Measurements from ENCODE around the gene ABCC9.

ABCC9 gene

GRCh38 chr12:21925296-21925913, 15.8 kb downstream of the ABCC9 start:
- Histone ChIP-seq H3K9ac (ENCODE audit: low read length) (no peak overlapping the region), H3K27ac (ENCODE audit: low read depth, low read length) (no peak overlapping the region), H3F3A (ENCODE audit: insufficient read depth) (no peaks in the 10 kb centered on the region), H3K27me3 (ENCODE audit: low read length) (no peaks in the 10 kb centered on the region), H3K4me3 (ENCODE audit: insufficient read depth, low read length, poor library complexity, severe bottlenecking) (no peak overlapping the region), H4K20me1 (ENCODE audit: low read depth, low read length) (no peaks in the 10 kb centered on the region), H2AFZ (ENCODE audit: low read depth, low read length, severe bottlenecking) (no peak overlapping the region), H3K9me3 (ENCODE audit: insufficient read depth, low read length) (no peaks in the 10 kb centered on the region), H3K36me3 (ENCODE audit: low read length) (no peaks in the 10 kb centered on the region), H3K9me2 (replicated peaks; ENCODE audit: insufficient read depth, low read length) (no peaks in the 10 kb centered on the region), H3K4me2 (ENCODE audit: low read depth, low read length, poor library complexity, severe bottlenecking) (no peak overlapping the region), H3K79me2 (ENCODE audit: insufficient read depth, low read length) (no peaks in the 10 kb centered on the region)
- TF ChIP-seq CTCF (IDR thresholded peaks at IDR 0.05; ENCODE audit: insufficient read depth, low read length, poor library complexity, severe bottlenecking): no peak
- no peak for TF ChIP-seq EZH2phosphoT487 (conservative IDR thresholded peaks at IDR 0.05; ENCODE audit: low read length)

- no peaks in the 10 kb centered on the region for H3K9me3 ChIP-seq (ENCODE audit: insufficient read depth, low read length)
- H3K4me3 ChIP-seq (ENCODE audit: insufficient read depth, low read length, poor library complexity, severe bottlenecking): no peak overlapping the region
- no peak overlapping the region for H3K4me2 ChIP-seq (ENCODE audit: low read depth, low read length, poor library complexity, severe bottlenecking)
- H3K79me2 ChIP-seq (ENCODE audit: insufficient read depth, low read length): no peaks in the 10 kb centered on the region
- no peak overlapping the region for H2AFZ ChIP-seq (ENCODE audit: low read depth, low read length, severe bottlenecking)
- H3K9ac ChIP-seq (ENCODE audit: low read length): no peak overlapping the region
- no peak overlapping the region for H3K27ac ChIP-seq (ENCODE audit: low read depth, low read length)
- 0 out of 2 replicates have a peak, but pooled peaks cover 3% of the 10 kb centered on the region for H4K20me1 ChIP-seq (ENCODE audit: low read depth, low read length)
- TF ChIP-seq CTCF (IDR thresholded peaks at IDR 0.05; ENCODE audit: insufficient read depth, low read length, poor library complexity, severe bottlenecking): no peak
- TF ChIP-seq EZH2phosphoT487 (conservative IDR thresholded peaks at IDR 0.05; ENCODE audit: low read length): no peak
- no peaks in the 10 kb centered on the region for H3K36me3 ChIP-seq (ENCODE audit: low read length)
- no peaks in the 10 kb centered on the region for H3K27me3 ChIP-seq (ENCODE audit: low read length)
- no peaks in the 10 kb centered on the region for H3F3A ChIP-seq (ENCODE audit: insufficient read depth)
- H3K9me2 ChIP-seq (replicated peaks; ENCODE audit: insufficient read depth, low read length): no peaks in the 10 kb centered on the region
Measured at GRCh38 chr12:21921436-21921835, 19.8 kb downstream of the ABCC9 start.

- H3K4me3 ChIP-seq (ENCODE audit: insufficient read depth, low read length, poor library complexity, severe bottlenecking): no peak overlapping the region
- 0 out of 2 replicates have a peak, but pooled peaks cover 3% of the 10 kb centered on the region for H4K20me1 ChIP-seq (ENCODE audit: low read depth, low read length)
- H3F3A ChIP-seq (ENCODE audit: insufficient read depth): no peaks in the 10 kb centered on the region
- H3K9me3 ChIP-seq (ENCODE audit: insufficient read depth, low read length): no peaks in the 10 kb centered on the region
- no peak overlapping the region for H2AFZ ChIP-seq (ENCODE audit: low read depth, low read length, severe bottlenecking)
- H3K4me2 ChIP-seq (ENCODE audit: low read depth, low read length, poor library complexity, severe bottlenecking): no peak overlapping the region
- no peaks in the 10 kb centered on the region for H3K27me3 ChIP-seq (ENCODE audit: low read length)
- no peak overlapping the region for H3K27ac ChIP-seq (ENCODE audit: low read depth, low read length)
- TF ChIP-seq EZH2phosphoT487 (conservative IDR thresholded peaks at IDR 0.05; ENCODE audit: low read length): no peak
- TF ChIP-seq CTCF (IDR thresholded peaks at IDR 0.05; ENCODE audit: insufficient read depth, low read length, poor library complexity, severe bottlenecking): no peak
- H3K79me2 ChIP-seq (ENCODE audit: insufficient read depth, low read length): no peaks in the 10 kb centered on the region
- H3K9ac ChIP-seq (ENCODE audit: low read length): no peak overlapping the region
- no peaks in the 10 kb centered on the region for H3K36me3 ChIP-seq (ENCODE audit: low read length)
- no peaks in the 10 kb centered on the region for H3K9me2 ChIP-seq (replicated peaks; ENCODE audit: insufficient read depth, low read length)
Measured at GRCh38 chr12:21918456-21918855, 22.8 kb downstream of the ABCC9 start.

Measured in SU-DHL-6 (cell line).